GM18870 (cell line): ENCODE results near the gene RHNO1.

ENCODE experiments used
- ATAC-seq: cut with Tn5 transposase; IDR thresholded peaks from one replicate; pipeline ENCODE4 v1.9.1; 2021; ENCODE audit warnings: moderate library complexity; ENCODE audit not compliant: unreplicated experiment

The RHNO1 gene

GRCh38 chr12:2900642-2901041 is 23.6 kb downstream of the RHNO1 start:
- no peak for ATAC-seq

DNA sequence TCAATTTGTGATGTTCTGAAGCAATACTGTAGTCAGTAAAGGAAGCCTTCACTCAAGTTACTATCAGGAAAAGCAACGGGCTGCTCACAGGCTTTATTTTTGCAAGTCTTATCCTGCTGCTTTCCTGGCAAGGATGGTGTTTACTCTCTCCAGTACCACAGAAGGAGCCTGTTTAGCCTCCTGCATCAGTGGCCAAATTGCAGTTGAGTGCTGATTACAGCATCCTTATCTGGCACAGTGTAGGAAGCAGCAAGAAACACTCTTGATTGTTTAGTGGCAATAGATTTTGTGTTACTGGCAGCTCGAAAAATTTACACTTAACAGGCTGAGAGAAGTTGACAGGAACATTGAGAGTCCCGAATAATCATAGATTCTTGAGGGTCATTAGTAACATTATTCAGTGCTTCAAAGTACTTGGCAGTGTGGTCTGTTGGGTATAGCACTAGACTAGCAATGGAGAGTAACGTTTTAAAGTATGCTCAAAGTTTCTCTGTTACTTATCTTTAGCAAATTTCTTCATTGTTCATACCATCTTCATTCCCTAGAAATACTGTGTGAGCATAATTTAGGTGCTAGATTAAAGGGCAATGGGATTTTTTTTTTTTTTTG is 25.4 kb downstream of the RHNO1 start:
- no peak for ATAC-seq

DNA sequence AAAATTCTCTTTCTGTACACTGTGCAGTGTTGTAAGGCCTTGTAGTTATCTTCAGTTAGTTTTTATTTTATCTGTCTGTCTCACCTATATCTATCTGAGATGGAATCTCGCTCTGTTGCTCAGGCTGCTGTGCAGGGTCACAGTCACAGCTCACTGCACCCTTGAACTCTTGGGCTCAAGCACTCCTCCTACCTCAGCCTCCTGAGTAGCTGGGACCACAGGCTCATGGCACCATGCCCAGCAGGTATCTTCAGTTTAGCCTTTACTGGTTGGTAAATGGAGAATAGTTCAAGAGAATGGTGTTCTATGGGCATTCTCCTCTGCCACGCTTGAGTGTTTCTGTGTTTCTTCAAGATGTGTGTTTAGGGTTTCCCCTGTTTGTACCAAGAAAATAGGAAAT is 27.2 kb downstream of the RHNO1 start:
- ATAC-seq: no peak

DNA sequence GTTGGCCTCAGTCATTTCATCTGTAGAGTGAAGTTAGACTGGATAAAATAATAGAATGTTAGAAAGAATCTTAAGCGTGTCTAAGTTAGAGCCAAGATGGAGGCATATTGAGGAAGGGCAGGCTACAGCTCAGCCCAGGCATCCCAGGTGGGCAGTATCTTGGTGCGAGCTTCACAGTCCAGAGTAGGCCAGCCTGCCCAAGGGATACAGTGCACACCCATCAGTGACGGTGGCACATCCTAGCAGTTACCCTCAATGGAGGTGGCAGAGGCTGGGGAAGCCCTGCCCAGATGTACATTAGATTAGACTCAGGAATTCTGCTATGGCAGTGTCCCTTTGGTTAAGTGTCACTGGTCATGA is 35.2 kb downstream of the RHNO1 start:
- ATAC-seq: no peak

GRCh38 chr12:2919249-2919648 is 42.2 kb downstream of the RHNO1 start:
- ATAC-seq: no peak

DNA sequence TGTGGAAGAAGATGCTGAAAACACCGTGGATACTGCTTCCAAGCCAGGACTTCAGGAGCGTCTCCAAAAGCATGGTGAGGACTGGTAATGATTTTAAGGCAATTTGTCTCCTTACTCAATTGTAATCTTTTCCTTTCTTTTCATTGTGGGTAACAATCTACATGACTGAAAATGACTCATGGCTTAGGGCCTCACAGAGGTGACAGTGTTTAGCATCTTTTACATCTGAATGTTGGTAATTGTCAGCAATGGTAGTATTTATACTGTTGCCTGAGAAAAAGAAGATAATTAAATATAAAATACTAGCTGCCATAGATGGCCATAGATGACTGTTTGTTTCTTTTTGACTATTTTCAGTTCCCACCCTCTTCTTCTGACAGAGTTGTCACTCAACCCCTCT is 45.3 kb downstream of the RHNO1 start:
- ATAC-seq: no peak

DNA sequence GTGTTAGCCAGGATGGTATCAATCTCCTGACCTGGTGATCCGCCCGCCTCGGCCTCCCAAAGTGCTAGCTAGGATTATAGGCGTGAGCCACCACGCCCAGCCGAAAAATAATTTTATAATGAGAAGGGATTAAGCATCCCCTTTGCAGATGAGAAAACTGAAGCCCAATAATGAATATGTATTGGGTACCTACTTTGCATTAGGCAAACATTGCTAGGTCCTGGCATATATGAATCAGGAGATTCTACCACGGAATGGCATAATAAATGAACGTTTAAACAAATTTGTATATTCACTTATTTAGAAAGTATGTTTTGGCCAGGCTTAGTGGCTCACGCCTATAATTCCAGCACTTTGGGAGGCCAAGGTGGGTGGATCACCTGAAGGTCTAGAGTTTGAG is 46.0 kb downstream of the RHNO1 start:
- ATAC-seq: no peak

GRCh38 chr12:2924019-2924418 is 47.0 kb downstream of the RHNO1 start:
- ATAC-seq: no peak

- no peak for ATAC-seq
These were observed 48.4 kb downstream of the RHNO1 start for GRCh38 chr12:2925322-2925995.

DNA sequence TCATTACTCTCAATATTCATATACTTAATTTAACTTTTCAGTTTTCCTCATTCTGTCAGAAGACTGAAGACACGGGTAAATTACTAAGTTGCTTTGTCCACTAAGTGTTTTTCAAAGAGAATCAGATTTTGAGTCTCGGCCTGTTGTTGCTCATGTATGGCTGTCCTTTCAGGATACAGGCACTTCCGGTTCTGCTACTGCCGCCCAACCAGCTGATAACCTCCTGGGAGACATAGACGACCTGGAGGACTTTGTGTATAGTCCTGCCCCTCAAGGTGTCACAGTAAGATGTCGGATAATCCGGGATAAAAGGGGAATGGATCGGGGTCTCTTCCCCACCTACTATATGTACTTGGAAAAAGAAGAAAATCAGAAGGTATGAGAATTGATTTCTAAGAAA is 53.8 kb downstream of the RHNO1 start:
- ATAC-seq: no peak

GRCh38 chr12:2933586-2933985 is 56.6 kb downstream of the RHNO1 start:
- no peak for ATAC-seq

- ATAC-seq: no peak
These were observed 57.3 kb downstream of the RHNO1 start for GRCh38 chr12:2934371-2934770.

DNA sequence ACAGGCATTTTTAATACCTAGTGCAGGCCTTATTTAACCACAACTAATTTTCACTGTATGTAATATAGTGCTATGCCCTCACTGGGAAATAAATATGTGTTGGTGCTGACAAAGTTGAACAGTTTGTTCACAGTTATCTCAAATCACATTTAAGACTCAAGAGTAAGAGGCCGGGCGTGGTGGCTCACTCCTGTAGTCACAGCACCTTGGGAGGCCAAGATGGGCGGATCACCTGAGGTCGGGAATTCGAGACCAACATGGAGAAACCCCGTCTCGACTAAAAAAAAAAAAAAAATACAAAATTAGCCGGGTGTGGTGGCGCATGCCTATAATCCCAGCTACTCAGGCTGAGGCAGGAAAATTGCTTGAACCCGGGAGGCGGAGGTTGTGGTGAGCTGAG is 59.3 kb downstream of the RHNO1 start:
- no peak for ATAC-seq

DNA sequence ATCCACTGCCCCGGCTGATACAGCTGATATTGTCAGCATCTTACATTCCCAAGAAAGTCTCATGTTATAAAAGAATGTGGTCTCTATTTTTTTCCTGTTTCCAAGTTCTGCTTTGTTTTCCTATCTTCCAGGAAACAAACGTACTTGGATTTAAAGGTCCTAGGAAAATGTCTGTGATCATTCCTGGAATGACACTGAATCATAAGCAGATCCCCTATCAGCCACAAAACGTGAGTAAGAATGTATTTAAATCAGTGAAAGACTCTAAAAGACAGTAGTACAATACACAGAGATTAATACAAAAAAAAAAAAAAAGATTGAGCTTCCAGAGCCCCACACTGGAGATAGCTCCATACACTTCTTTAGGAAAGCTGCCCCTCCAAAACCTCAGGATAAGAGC is 60.5 kb downstream of the RHNO1 start:
- no peak for ATAC-seq
